ENCODE data around the gene HOXB3.
"Not testable (repeated sequence)": the region's sequence is repeated elsewhere in the genome, so short reads cannot be mapped to it uniquely, and the experiment has no call there.

HOXB3 gene

GRCh38 chr17:48515925-48516900 is 73.8 kb downstream of the HOXB3 start:
- DNase-seq = no peak

GRCh38 chr17:48514477-48514876 is 75.6 kb downstream of the HOXB3 start:
- no peak for DNase-seq

- DNase-seq = no peak
Observed at GRCh38 chr17:48513666-48514455, 76.2 kb downstream of the HOXB3 start.

GRCh38 chr17:48513097-48513496 is 76.9 kb downstream of the HOXB3 start:
- no peak for DNase-seq

GRCh38 chr17:48510761-48511604 is 79.1 kb downstream of the HOXB3 start:
- no peak for DNase-seq

GRCh38 chr17:48510381-48510760 is 79.7 kb downstream of the HOXB3 start:
- DNase-seq = no peak

- not testable (repeated sequence) for DNase-seq
Observed at GRCh38 chr17:48509708-48510107, 80.3 kb downstream of the HOXB3 start.

- no peak for DNase-seq
Observed at GRCh38 chr17:48506246-48506645, 83.8 kb downstream of the HOXB3 start.

GRCh38 chr17:48505788-48506187 is 84.3 kb downstream of the HOXB3 start:
- DNase-seq = no peak

- DNase-seq = no peak
Observed at GRCh38 chr17:48504953-48505352, 85.1 kb downstream of the HOXB3 start.

GRCh38 chr17:48503747-48504146 is 86.3 kb downstream of the HOXB3 start:
- no peak for DNase-seq

- no peak for DNase-seq
Observed at GRCh38 chr17:48502901-48503300, 87.1 kb downstream of the HOXB3 start.

GRCh38 chr17:48502312-48502711 is 87.7 kb downstream of the HOXB3 start:
- no peak for DNase-seq

GRCh38 chr17:48500435-48501426 is 89.3 kb downstream of the HOXB3 start:
- no peak for DNase-seq

- DNase-seq = no peak
Observed at GRCh38 chr17:48499735-48500434, 90.2 kb downstream of the HOXB3 start.

- DNase-seq = no peak
Observed at GRCh38 chr17:48499248-48499647, 90.8 kb downstream of the HOXB3 start.

Measured in activated T-cell treated with anti-CD3 and anti-CD28 coated beads for 4 hours (primary cell).